Heart right ventricle (tissue), 16 donors: ENCODE results near the gene KDM5B. TPM values are rescaled to one million over a fixed set of nuclear protein-coding genes. Genes with fewer than 3 reads are reported as not detected.

Experiments
- ATAC-seq, 8 donors: fragments of 200-7000 bp; cut with Tn5 transposase; one replicate each; pipeline ENCODE4 v1.9.1; 2020; ENCODE audit warnings: mild to moderate bottlenecking in 8 of 8, moderate library complexity in 8 of 8, moderate number of reproducible peaks in 1 of 8
- DNase-seq, 2 donors: peaks; one replicate each; pipeline ENCODE4 v3.0.0-alpha.2; 2020
- H3K27ac ChIP-seq, 10 donors: fragments of 200-600 bp; sonication (generic) in 2 of 10; one replicate each; pipeline versions ENCODE4 v1.5.0 to v1.8.0; 2020 to 2022; ENCODE audit warnings: mild to moderate bottlenecking in 3 of 10
- H3K27me3 ChIP-seq, 7 donors: fragments of 200-600 bp; one replicate each; pipeline ENCODE4 v1.8.0; 2021 to 2022; ENCODE audit warnings: mild to moderate bottlenecking in 2 of 7
- H3K36me3 ChIP-seq, 9 donors: fragments of 200-600 bp; sonication (generic) in 1 of 9; one replicate each; pipeline versions ENCODE4 v1.5.0 to v1.8.0; 2020 to 2022; ENCODE audit warnings: mild to moderate bottlenecking in 2 of 9
- H3K4me1 ChIP-seq, 9 donors: fragments of 200-600 bp; sonication (generic) in 1 of 9; one replicate each; pipeline versions ENCODE4 v1.5.0 to v1.8.0; 2020 to 2022; ENCODE audit warnings: mild to moderate bottlenecking in 4 of 9
- H3K4me3 ChIP-seq, 10 donors: fragments of 200-600 bp; sonication (generic) in 2 of 10; one replicate each; pipeline versions ENCODE4 v1.5.0 to v1.8.0; 2020 to 2022; ENCODE audit warnings: mild to moderate bottlenecking in 7 of 10, moderate library complexity in 2 of 10
- H3K9me3 ChIP-seq, 11 donors: fragments of 200-600 bp in 10 of 11; sonication (generic) in 2 of 11; one replicate each; pipeline versions ENCODE4 v1.5.0 to v1.8.0; 2013 to 2022; ENCODE audit warnings: mild to moderate bottlenecking in 2 of 11, control low read depth in 1 of 11, moderate library complexity in 1 of 11
- CTCF ChIP-seq, 9 donors: fragments of 200-600 bp; sonication (generic) in 2 of 9; IDR thresholded peaks; one replicate each; pipeline versions ENCODE4 v1.5.0 to v1.8.0; 2021 to 2022; ENCODE audit warnings: antibody characterized with exemption in 9 of 9, mild to moderate bottlenecking in 5 of 9, moderate library complexity in 1 of 9
- WGBS, 2 donors: extraction: QIAGEN DNeasy Blood & Tissue Kit; methylation state at CpG; one replicate each; pipeline ENCODE4 v1.1.7; 2013; ENCODE audit warnings: inconsistent platforms in 1 of 2; 5-methylcytosine and 5-hydroxymethylcytosine counted together
- intact Hi-C, 10 donors: fragments of 100-400 bp; cut with DNase I; formaldehyde crosslinking; loops; one replicate each; pipeline versions ENCODE4 v1.11.1 to v1.14.2; 2022
- long read RNA-seq, 3 donors: library from polyadenylated mRNA; unstranded; transcript quantifications; one replicate each; pipeline ENCODE4 v2.0.0, GENCODE V29; 2020 to 2021
- polyA plus RNA-seq, 2 donors: library from polyadenylated mRNA; stranded (reverse); fragments of 200-250 nt; gene quantifications; one replicate each; pipeline ENCODE4 v1.2.3, GENCODE V29; 2013
- total RNA-seq, 10 donors: library from RNA; stranded (reverse); fragmentation: NEBNext Ultra II Directional in 3 of 10; extraction: Animal tissue kit (Norgen Biotek cat#: 25700) in 3 of 10; gene quantifications; one replicate each; pipeline versions ENCODE4 v1.2.1 to v1.2.4, GENCODE V29; 2021 to 2023
- donor health status: Arrhythmogenic right ventricular cardiomyopathy.
- donor health status: ischemic (EF 13 %, LVEDD 7.1; RV severe dilation, severe dysfunction).
- donor health status: healthy with polysubstance abuse.
- donor health status: DM: no; HTN: yes; CAD: no.
- donor health status: DM: no; HTN: no; CAD: no.
- donor health status: ischemic (EF 25% LVEDD 6.9; RV normal size, moderate dysfunction).
- donor health status: ischemic (EF 25% LVEDD 5.7; RV mildly dilated, moderate dysfunction).
- donor health status: healthy.
- donor health status: DM: yes; HTN: yes; CAD: no.
- donor health status: Ischemic cardiomyopathy.
- donor health status: ischemic (EF 35%, LVEDD 5.7; RV mildly dilated, moderate dysfunction).
- donor health status: nonischemic (EF 11% LVEDD 7.7; RV severe dilation, severe dysfunction).
- donor health status: DM: yes; HTN: yes; CAD: no.
- donor health status: PGD.
- donor health status: ischemic (EF 29% LVEDD 5.4; RV normal size, mild dysfunction).
- donor health status: nonischemic (EF 23%, LVEDD 6.1; RV moderate dilation, normal function).

The KDM5B gene
- total RNA-seq (10 to 100 TPM; 10.7 to 18.5 (median 15.0) TPM), polyA plus RNA-seq (1 to 10 TPM; 4.9 to 7.0 TPM)
- long read RNA-seq, donor 1, partial matches to known transcripts = 2 of 5 reads
- long read RNA-seq, donor 1, other reads (novel, unspliced or antisense) = 2 of 5 reads
- long read RNA-seq, donor 2, partial matches to known transcripts = 1 of 2 reads
- long read RNA-seq, donor 2, other reads (novel, unspliced or antisense) = 0 of 2 reads
- long read RNA-seq, donor 3, full-length matches to known transcripts = 2 of 12 reads
- long read RNA-seq, donor 3, partial matches to known transcripts = 9 of 12 reads
- long read RNA-seq, donor 3, other reads (novel, unspliced or antisense) = 1 of 12 reads

DNA sequence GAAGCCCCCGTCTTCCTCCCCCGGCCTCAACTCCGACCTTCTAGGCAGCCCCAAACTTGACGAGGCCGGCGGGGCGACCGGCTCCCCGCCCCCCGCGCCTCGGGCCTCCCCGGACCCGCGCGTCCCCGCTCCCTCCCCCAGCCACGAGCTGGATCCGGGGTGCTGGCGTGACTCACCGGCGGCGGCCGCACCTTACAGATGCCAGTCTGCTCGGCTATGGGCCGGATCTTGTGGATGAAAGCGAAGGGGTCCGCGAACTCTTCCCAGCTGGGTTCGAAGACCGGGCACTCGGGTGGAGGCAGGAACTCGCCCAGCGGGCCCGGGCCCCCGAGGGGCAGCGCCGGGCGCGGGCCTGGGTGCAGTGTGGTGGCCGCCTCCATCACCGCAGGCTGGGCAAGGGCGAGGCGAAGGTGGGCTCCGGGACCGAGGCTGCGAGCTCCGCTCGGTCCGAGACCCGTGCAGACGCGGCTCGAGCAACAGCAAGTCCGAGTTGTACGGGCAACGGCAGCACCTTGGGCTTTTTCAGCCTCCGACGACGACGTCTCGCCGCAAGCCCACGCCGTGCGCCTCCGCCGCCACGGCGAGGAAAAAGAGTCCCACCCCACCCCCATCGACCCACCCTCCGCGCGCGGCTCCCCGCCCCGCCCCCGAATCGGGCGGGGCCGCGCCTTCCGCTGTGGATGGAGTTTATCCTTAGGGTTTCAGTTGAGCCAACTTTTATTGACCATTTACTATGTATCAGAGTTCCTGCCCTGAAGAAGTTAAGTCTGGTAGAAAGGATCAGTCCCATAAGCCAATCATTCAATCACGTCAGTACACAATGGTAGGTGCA is at the start of gene KDM5B:
TSS of gene KDM5B (minus strand) at position 496 of the 832 bp plus-strand sequence. CDS start at position 380, 116 bp downstream.
- ATAC-seq = peak; percentile 25 to 49 (median 39)
- Histone ChIP-seq H3K27ac (peak within 1 kb of the TSS in 9 of 10 donors; percentile 46 to 91 (median 83)), H3K4me3 (peak within 1 kb of the TSS; percentile 56 to 99 (median 86)), H3K9me3 (no peaks in the 10 kb centered on the region), H3K4me1 (peaks cover 4 to 57% (median 37%) of the 10 kb centered on the region in 9 donors), H3K36me3 (no peaks in the 10 kb centered on the region), H3K27me3 (no peaks in the 10 kb centered on the region)
- DNase-seq = peak; percentile 68 to 76
- 0 to 1% methylated on average over 82 to 84 of the region's 84 CpGs for WGBS, 2 donors
- no peak for TF ChIP-seq CTCF (IDR thresholded peaks at IDR 0.05)
- intact Hi-C loops = loop anchor here in 2 of 10 donors (5.0 to 10.0 kb wide), 3 partner anchors 79 to 1037 kb away; partner anchors contain the start of genes PPP1R12B (in 1 of the 2) and RABIF (in 1 of the 2)

DNA sequence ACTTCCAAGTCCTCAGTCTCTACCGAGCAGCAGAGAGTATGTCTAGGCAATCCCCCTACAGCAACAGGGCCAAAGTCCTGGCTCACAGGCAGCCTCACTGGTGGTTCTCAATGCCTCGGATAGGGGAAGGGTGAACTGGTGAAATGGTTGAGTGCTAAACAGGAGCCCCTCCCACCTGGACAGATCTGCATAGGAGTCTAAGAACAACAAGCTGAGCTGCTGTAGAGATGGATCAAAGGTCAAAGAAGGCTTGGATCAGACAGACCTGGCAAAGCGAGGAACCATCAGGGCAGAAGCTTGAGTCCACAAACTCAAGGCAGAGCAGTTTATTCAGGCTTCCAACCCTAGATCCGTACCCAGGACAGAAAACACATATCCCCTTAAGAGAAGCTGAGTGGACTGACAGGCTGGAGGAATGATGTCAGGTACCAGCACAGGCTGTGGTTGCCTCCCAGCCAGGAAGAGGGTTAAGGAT is 49.0 kb upstream of the KDM5B start:
- no peak overlapping the region for H3K4me3 ChIP-seq
- H3K9me3 ChIP-seq = no peaks in the 10 kb centered on the region
- peaks cover 0 to 10% (median 0%) of the 10 kb centered on the region in 7 donors for H3K27me3 ChIP-seq
- H3K4me1 ChIP-seq = peaks cover 4 to 30% (median 15%) of the 10 kb centered on the region in 9 donors
- WGBS, 2 donors = 68 to 72% methylated on average over 4 of the region's 4 CpGs
- no peaks in the 10 kb centered on the region for H3K36me3 ChIP-seq
- DNase-seq (no peak), ATAC-seq (no peak)
- no peak for TF ChIP-seq CTCF (IDR thresholded peaks at IDR 0.05)
- peak overlapping the region in 1 of 10 donors; percentile 50 for H3K27ac ChIP-seq
- intact Hi-C loops = loop anchor here in 1 of 10 donors (5.0 kb wide), 1 partner anchor 40 kb away; no protein-coding TSS in a partner anchor

DNA sequence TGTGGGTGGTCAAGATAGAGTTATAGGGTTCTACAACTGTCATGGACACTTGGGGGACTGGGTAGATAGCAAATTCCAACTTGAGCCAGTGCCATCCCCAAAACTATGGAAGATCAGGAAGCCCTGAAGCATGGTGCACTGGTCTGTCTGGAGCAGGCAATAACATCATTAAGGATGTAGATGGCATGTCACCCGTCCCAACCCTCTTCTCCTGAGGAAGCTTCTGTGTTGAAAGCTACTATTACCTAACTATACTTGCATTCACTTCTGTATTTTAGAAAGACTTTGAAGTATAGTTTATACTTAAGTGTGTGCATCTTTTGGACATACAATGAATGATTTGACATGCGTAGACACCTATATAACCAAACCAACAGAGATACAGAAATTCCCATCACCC is 47.8 kb upstream of the KDM5B start:
- H3K4me3 ChIP-seq = no peak overlapping the region
- no peaks in the 10 kb centered on the region for H3K36me3 ChIP-seq
- peaks cover 2 to 22% (median 9%) of the 10 kb centered on the region in 9 donors for H3K4me1 ChIP-seq
- no peak overlapping the region for H3K27ac ChIP-seq
- no peak for TF ChIP-seq CTCF (IDR thresholded peaks at IDR 0.05)
- DNase-seq (no peak), ATAC-seq (no peak)
- no peaks in the 10 kb centered on the region for H3K9me3 ChIP-seq
- H3K27me3 ChIP-seq = peaks cover 0 to 3% (median 0%) of the 10 kb centered on the region in 7 donors
- intact Hi-C loops = loop anchor here in 1 of 10 donors (5.0 kb wide), 1 partner anchor 39 kb away; no protein-coding TSS in a partner anchor
- WGBS, 2 donors = 89 to 100% methylated on average over 2 of the region's 2 CpGs

DNA sequence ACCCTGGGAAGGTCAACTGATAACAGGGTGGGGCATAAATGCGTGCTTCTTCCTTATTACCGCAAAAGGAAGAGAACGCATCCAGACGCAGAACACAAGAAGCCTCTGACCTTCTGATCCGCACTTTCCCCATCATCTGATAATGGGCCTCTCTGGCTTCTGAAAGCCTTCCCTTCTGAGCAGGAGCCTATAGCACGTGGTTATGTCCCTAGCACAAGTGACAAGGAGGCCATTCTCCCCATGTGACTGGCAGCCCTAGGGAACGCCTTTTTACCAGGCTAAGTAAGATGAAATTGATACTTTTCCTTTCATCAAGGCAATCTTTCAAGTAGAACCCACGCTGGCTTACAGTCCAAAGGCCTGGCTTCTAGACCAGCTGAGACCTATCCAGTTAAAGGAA is 46.6 kb upstream of the KDM5B start:
- WGBS, 2 donors = 90 to 94% methylated on average over 8 of the region's 8 CpGs

More for the DNA sequence above, 46.6 kb upstream of the KDM5B start:
- Histone ChIP-seq H3K9me3 (no peaks in the 10 kb centered on the region), H3K27ac (no peak overlapping the region), H3K4me1 (peaks cover 0 to 16% (median 5%) of the 10 kb centered on the region in 9 donors), H3K27me3 (no peaks in the 10 kb centered on the region), H3K36me3 (no peaks in the 10 kb centered on the region), H3K4me3 (no peak overlapping the region)
- ATAC-seq (no peak), DNase-seq (no peak)
- intact Hi-C loops = loop anchor here in 1 of 10 donors (5.0 kb wide), 1 partner anchor 37 kb away; no protein-coding TSS in a partner anchor
- no peak for TF ChIP-seq CTCF (IDR thresholded peaks at IDR 0.05)
